ENCODE measurements around the gene ATP5PD. TPM values are rescaled to one million over a fixed set of nuclear protein-coding genes. Genes with fewer than 3 reads are reported as not detected.

ATP5PD gene
- total RNA-seq, 2 donors from 2014 or later = 164 to 216 TPM

Other genes starting within 250 kb of the ATP5PD start
- gene GRIN2C, start 187.1 kb downstream of the ATP5PD start, total RNA-seq = 1 to 10 TPM in 1 of 2 donors, under 1 TPM in 1; 0.65 to 1.2 TPM
- gene FDXR, start 174.0 kb downstream of the ATP5PD start, total RNA-seq = 10 to 100 TPM; 56.7 to 58.4 TPM
- gene FADS6, start 153.3 kb downstream of the ATP5PD start, total RNA-seq = not detected
- not detected for gene USH1G, start 123.7 kb downstream of the ATP5PD start, total RNA-seq
- not detected for gene OTOP2, start 122.7 kb downstream of the ATP5PD start, total RNA-seq
- gene OTOP3, start 111.1 kb downstream of the ATP5PD start, total RNA-seq = not detected
- 1 to 10 TPM; 1.2 to 2.8 TPM for gene HID1, start 74.2 kb downstream of the ATP5PD start, total RNA-seq
- 1 to 10 TPM in 1 of 2 donors, under 1 TPM in 1; 0.56 to 1.2 TPM for gene CDR2L, start 59.3 kb downstream of the ATP5PD start, total RNA-seq
- 10 to 100 TPM; 25.4 to 48.2 TPM for gene MRPL58, start 34.3 kb downstream of the ATP5PD start, total RNA-seq
- 10 to 100 TPM; 21.3 to 22.1 TPM for gene KCTD2, start 256 bp upstream of the ATP5PD start, total RNA-seq
- 10 to 100 TPM in 1 of 2 donors, 1 to 10 TPM in 1; 5.4 to 14.6 TPM for gene SLC16A5, start 41.0 kb upstream of the ATP5PD start, total RNA-seq
- 10 to 100 TPM; 10.3 to 14.5 TPM for gene ARMC7, start 63.0 kb upstream of the ATP5PD start, total RNA-seq
- gene NT5C, start 84.8 kb upstream of the ATP5PD start, total RNA-seq = 10 to 100 TPM; 56.0 to 64.9 TPM
- gene JPT1, start 107.5 kb upstream of the ATP5PD start, total RNA-seq = 100 to 1,000 TPM; 191 to 343 TPM
- 100 to 1,000 TPM; 416 to 512 TPM for gene SUMO2, start 136.0 kb upstream of the ATP5PD start, total RNA-seq
- 100 to 1,000 TPM; 143 to 161 TPM for gene NUP85, start 158.7 kb upstream of the ATP5PD start, total RNA-seq
- gene GGA3, start 214.6 kb upstream of the ATP5PD start, total RNA-seq = 10 to 100 TPM; 63.2 to 71.9 TPM
- gene MRPS7, start 214.9 kb upstream of the ATP5PD start, total RNA-seq = 10 to 100 TPM; 53.6 to 83.2 TPM
- gene MIF4GD, start 224.3 kb upstream of the ATP5PD start, total RNA-seq = 10 to 100 TPM; 23.6 to 31.6 TPM
- 100 to 1,000 TPM in 1 of 2 donors, 10 to 100 TPM in 1; 97.4 to 113 TPM for gene SLC25A19, start 242.5 kb upstream of the ATP5PD start, total RNA-seq